Measurements from ENCODE around the gene ATP11A.

Gene ATP11A

DNA sequence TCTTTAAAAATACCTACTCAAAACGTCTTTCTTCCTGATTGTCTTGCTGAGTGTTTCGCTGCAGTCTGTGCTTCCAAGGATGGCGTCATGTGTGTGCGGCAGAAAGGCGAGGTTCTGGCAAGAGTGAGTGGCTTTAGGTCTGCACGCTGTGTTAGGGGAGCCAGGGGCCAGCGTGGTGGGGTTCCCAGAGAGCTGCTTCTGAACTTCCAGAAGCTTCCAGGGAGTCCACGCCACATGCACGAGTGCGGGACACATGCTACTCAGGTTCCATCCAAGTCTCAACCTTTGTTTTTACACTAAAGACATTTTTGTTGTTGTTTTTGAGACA, 67.9 kb downstream of the ATP11A start:
- Mint-ChIP-seq H3K4me3 (no peak overlapping the region), H3K9me3 (no peaks in the 10 kb centered on the region), H3K27me3 (no peaks in the 10 kb centered on the region), H3K36me3 (peaks cover 5% of the 10 kb centered on the region), H3K27ac (no peak overlapping the region), H3K4me1 (peaks cover 4% of the 10 kb centered on the region)
- no peak for ATAC-seq

DNA sequence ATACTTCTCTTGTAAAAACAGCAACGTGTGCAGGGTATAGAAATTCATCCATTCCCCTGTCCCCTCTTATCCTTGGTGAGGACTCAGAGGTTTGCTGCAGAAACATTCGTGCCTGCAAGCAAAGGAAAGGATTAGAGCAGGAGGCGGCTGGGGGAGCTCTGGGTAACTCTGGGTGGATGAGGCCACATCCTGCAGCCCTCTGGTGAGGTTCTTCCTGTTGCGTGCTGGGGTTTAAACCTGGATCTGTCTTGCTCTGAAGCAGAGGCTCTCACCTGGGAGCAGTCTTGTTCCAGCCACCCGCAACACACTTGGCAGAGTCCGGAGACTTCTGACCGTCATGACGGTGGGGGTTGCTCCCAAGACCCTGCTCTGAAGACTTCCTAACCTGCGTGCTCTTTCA, 69.2 kb downstream of the ATP11A start:
- Mint-ChIP-seq H3K9me3 (no peaks in the 10 kb centered on the region), H3K27me3 (no peaks in the 10 kb centered on the region), H3K36me3 (peaks cover 12% of the 10 kb centered on the region), H3K4me1 (no peaks in the 10 kb centered on the region), H3K4me3 (no peak overlapping the region), H3K27ac (no peak overlapping the region)
- ATAC-seq, result no peak

DNA sequence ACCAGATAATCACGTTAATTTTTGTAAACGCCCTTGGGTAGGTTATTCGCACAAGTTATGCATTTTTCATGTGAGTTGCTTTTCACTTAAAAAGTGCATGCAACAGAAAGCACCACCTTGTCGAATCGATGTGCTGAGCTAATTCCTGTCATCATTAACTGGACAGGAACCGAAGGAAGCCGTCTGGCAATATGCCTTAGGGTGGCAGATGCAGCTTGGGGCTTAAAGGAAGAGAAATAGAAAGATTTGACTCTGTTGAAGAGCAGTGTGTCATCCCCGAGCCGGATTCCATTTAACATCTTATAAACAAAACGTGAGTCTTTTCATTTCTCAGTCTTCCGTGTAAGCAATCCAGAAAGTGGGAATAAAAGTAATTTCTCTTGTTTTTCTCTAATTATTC, 70.0 kb downstream of the ATP11A start:
- Mint-ChIP-seq H3K36me3 (peaks cover 14% of the 10 kb centered on the region), H3K27ac (no peak overlapping the region), H3K4me1 (no peaks in the 10 kb centered on the region), H3K9me3 (no peaks in the 10 kb centered on the region), H3K27me3 (no peaks in the 10 kb centered on the region), H3K4me3 (no peak overlapping the region)
- ATAC-seq, result no peak

DNA sequence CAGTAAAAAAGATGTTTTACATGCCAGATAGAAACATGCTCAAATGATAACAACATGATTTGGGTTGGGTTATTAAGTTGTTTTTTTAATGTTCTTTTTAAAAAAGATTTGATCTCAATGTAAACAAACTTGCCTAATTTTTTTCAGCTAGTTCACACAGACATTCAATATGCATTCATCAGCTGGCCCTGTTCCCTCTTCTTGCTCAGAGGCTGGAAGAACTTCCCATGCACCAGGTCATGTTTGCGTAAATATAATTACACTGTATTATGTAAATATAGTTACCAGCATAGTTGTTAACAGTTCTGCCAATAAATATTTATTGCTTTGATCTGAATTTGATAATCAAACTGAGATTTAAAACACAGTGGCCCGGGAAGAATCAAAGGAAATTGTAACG, 70.6 kb downstream of the ATP11A start:
- Mint-ChIP-seq H3K4me1 (no peaks in the 10 kb centered on the region), H3K27ac (no peak overlapping the region), H3K36me3 (peaks cover 14% of the 10 kb centered on the region), H3K27me3 (no peaks in the 10 kb centered on the region), H3K9me3 (no peaks in the 10 kb centered on the region), H3K4me3 (no peak overlapping the region)
- no peak for ATAC-seq

DNA sequence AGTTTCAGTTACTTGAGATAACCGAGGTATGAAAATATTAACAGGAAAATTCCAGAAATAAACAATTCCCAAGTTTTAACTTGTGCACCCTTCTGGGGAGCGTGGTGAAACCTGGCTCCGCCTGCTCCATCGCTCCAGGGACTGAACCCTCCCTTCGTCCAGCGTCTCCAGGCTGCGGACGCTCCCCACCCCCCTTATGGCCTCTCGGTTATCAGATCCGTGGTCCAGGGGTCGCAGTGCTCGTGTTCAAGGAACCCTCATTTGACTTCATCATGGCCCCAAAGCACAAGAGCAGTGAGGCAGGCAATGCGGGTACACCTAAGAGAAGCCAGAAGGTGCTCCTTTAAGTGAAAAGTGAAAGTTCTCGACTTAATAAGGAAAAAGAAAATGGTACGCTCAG, 71.1 kb downstream of the ATP11A start:
- no peak overlapping the region for H3K4me3 Mint-ChIP-seq
- H3K9me3 Mint-ChIP-seq, result no peaks in the 10 kb centered on the region
- H3K27me3 Mint-ChIP-seq, result no peaks in the 10 kb centered on the region
- H3K36me3 Mint-ChIP-seq, result peaks cover 14% of the 10 kb centered on the region
- H3K4me1 Mint-ChIP-seq, result no peaks in the 10 kb centered on the region
- ATAC-seq, result no peak
- H3K27ac Mint-ChIP-seq, result no peak overlapping the region

DNA sequence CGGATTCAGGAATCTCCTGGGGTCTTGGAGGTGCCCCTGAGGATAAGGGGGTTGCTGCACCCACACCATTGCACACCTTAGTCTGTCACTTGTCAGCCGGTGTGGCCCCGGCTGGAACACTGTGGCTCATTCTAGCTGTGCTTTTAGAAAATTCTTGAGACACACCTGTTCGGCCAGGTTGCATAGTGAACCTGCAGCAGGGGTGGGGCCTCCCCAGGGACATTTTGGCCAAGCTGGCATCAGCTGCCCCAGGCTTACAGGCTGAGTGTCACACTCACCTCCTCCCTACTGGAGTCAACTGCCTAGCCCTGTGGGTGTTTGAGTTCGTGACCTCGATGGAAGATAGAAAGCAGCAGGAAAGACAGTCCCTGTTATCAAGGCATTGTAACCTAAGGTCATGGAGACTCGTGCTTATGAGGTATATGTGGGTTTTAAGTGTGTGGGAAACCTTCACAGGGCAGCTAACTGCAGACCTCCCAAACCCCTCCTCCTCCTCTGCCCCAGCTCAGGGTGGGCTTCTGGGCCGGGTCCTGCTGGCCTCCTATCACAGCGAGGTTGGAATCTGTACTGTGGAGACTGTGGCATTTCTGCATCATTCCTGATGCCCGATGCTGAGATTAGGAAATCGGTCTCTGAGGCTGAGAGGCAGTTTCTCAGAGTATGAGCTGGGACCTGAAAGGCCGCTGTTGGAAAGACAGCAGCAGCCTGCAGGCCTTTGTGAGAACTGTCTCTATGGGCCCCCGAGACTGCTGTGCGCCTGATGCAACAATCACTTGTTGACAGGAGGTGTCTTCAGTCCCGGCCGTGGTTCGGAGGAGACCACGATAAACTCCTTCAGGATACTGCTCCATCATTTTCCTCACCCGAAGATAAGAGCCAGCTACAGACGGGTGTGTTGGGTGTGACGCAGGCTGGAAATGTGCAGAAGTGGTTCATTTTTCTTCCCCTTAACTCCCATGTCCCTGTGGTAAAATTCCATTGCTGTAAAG, 72.2 kb downstream of the ATP11A start:
- Mint-ChIP-seq H3K36me3 (peaks cover 14% of the 10 kb centered on the region), H3K4me3 (no peak overlapping the region), H3K27ac (no peak overlapping the region), H3K9me3 (no peaks in the 10 kb centered on the region), H3K27me3 (no peaks in the 10 kb centered on the region), H3K4me1 (no peaks in the 10 kb centered on the region)
- no peak for ATAC-seq

DNA sequence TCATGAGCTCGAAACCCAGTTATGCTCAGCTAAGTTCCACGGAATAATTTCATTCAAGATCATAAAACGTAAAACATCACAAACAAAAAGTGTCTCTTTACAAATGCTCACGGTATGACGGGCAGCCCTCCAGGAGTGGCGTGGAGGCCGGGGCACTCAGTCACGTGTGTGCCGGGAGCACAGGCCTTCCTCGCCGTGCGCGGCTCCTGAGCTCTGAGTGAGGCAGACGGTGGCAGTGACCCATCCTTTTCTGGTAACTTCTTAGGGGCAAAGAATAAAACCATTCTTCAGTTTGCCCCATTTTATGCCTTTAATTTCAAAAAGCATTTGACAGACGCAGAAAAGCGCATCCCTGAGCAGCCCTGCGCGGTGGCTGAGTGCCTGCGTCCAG, 72.8 kb downstream of the ATP11A start:
- Mint-ChIP-seq H3K4me1 (peaks cover 4% of the 10 kb centered on the region), H3K9me3 (no peaks in the 10 kb centered on the region), H3K36me3 (peaks cover 14% of the 10 kb centered on the region), H3K27me3 (no peaks in the 10 kb centered on the region), H3K27ac (no peak overlapping the region), H3K4me3 (no peak overlapping the region)
- no peak for ATAC-seq

DNA sequence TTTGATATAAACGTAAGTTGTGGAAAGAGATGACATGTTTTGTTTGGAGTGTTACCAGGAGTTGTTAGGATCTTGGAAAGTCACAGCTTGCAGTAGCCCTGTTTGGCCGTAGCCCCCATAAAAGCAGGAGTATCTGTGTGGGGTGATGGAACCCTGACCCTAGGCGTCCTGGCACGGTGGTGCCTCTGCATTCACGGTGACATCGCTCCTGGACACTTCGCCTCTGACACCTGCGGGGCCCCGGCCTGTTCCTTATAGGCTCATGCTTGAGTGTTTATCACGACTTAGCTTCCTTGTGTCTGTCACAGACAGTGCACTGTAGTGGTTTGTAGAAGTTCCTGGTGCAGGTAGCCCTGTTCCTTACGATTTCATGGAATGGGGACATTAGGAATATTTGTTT, 74.2 kb downstream of the ATP11A start:
- ATAC-seq, result no peak
- Mint-ChIP-seq H3K9me3 (no peaks in the 10 kb centered on the region), H3K27ac (no peak overlapping the region), H3K4me3 (no peak overlapping the region), H3K4me1 (peaks cover 18% of the 10 kb centered on the region), H3K27me3 (no peaks in the 10 kb centered on the region), H3K36me3 (peaks cover 14% of the 10 kb centered on the region)

DNA sequence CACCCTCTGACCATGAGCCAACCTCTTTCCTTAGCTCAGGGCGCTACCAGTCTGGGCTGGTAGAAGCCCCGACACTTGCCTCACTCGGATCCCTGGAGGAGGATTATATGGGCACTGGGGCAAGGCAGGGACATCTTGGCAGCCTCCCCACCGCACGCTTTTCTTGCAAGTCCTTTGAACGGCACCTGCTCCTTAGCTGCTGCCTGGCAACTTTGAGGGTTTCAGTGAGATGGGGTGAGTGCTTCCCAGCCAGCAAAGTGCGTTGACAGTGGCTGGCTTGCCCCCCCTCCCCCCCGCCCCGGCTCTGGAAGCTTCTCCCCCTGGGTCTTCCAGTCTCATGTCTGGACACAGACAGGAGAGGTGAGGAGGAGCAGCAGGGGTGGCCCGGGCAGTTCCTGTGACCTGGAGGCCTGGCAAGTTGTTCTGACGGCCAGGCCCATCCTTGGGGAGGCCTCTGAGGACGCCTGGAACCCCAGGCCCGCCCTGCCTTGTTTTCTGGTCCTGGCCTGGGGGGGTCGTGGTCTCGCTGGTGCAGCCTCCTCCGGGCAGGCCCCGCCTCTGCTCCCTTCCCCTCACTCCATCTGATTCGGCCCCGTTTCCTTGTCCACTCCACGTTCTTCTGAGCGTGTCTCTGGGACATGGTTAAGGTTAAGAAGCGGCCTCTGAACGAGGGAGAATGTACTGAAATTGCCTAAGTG, 75.2 kb downstream of the ATP11A start:
- Mint-ChIP-seq H3K36me3 (peaks cover 14% of the 10 kb centered on the region), H3K4me3 (no peak overlapping the region), H3K4me1 (peaks cover 24% of the 10 kb centered on the region), H3K27me3 (no peaks in the 10 kb centered on the region), H3K9me3 (no peaks in the 10 kb centered on the region), H3K27ac (no peak overlapping the region)
- ATAC-seq, result no peak

DNA sequence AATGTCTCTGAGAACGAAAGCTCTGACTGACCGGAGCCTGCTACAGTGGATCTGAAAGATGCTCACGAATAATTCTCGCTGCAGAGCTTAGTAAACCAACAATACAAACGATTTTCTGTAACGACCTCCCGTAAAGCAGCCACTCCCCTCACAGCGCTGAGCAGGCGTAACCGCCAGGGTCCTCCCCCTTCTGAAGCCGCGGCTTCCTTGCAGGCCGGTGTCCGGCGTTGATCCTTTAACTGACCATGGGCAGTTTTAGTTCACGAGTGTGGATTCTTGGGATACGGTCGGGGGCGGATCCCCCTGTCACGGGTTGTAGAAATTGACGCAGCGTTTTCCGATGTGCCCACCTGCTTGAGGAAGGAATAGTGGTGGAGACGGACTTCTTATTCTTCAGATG, 75.9 kb downstream of the ATP11A start:
- H3K27ac Mint-ChIP-seq, result peak overlapping the region; percentile 24

DNA sequence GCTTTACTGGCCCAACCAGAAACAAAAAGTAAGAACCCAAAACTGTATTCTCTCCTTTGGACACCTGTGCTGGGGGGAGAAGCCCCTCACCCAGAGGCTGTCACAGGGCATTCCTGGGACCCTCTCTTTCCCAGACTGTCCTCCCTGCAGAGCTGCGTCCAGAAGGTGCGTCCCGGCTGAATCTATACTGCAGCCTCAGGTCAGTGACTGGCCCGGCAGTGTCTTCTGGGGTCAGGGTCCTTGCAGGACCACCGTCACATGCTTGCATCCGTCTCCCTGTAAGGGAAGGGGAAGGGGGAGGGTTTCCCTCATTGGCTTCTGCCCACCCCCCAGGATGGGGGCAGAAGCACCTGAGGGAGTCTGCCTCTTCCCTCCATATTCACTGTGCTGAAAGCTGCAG, 76.5 kb downstream of the ATP11A start:
- Mint-ChIP-seq H3K36me3 (peaks cover 14% of the 10 kb centered on the region), H3K27ac (peak overlapping the region; percentile 24), H3K27me3 (no peaks in the 10 kb centered on the region), H3K9me3 (no peaks in the 10 kb centered on the region), H3K4me1 (peaks cover 24% of the 10 kb centered on the region), H3K4me3 (no peak overlapping the region)
- no peak for ATAC-seq

More for the DNA sequence above, 75.9 kb downstream of the ATP11A start:
- no peaks in the 10 kb centered on the region for H3K9me3 Mint-ChIP-seq
- H3K27me3 Mint-ChIP-seq, result no peaks in the 10 kb centered on the region
- no peak for ATAC-seq
- peaks cover 14% of the 10 kb centered on the region for H3K36me3 Mint-ChIP-seq
- H3K4me1 Mint-ChIP-seq, result peaks cover 24% of the 10 kb centered on the region
- H3K4me3 Mint-ChIP-seq, result no peak overlapping the region

DNA sequence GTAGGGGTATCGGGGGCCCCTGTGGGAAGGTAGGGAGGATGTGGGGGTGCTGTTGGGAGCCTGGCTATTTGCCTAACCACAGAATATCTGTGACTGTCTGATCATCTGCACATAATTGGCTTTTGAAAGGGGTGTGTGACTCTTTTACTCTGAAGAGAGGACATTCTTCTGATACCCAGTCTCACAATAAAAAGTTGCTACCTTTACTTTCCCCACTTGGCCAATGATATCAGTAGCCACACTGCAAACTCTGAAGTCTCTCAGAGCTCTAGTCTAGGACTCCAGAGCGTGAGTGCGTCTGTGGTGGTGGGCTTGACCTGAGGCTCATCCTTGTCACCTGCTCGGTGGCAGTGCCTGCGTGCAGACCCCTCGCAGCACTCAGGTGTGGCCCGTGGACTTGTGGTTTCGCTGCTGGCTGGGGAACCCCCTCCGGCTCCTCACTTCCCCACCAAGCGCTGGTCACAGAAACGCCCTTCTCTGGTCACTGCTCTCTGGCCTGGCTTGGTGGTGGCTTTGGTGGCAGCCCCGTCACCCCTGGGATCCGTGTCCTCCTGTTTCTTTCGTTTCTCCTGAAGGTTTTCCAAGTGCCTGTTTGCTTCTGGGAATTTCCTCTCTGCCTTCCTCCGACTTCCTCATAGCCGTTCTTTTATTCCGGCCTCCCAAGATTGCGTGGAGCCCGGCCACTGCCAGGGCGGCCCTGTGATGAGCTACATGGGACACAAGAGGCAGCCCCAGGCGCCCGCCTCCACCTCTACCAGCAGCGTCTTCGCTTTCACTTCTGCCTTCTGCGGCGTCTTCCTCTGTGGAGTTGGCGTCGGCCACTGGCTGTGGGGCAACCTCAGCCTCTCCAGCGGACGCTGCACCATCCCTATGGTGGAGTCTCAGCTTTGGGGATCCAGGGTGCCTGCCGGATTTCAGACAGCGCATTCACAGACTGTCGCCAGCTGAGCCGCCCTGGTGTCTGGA, 78.0 kb downstream of the ATP11A start:
- H3K4me1 Mint-ChIP-seq, result peaks cover 29% of the 10 kb centered on the region
- H3K4me3 Mint-ChIP-seq, result peak overlapping the region; percentile 83
- peak; percentile 91 for ATAC-seq
- H3K36me3 Mint-ChIP-seq, result peaks cover 8% of the 10 kb centered on the region
- no peaks in the 10 kb centered on the region for H3K27me3 Mint-ChIP-seq
- no peaks in the 10 kb centered on the region for H3K9me3 Mint-ChIP-seq
- H3K27ac Mint-ChIP-seq, result peak overlapping the region; percentile 94

DNA sequence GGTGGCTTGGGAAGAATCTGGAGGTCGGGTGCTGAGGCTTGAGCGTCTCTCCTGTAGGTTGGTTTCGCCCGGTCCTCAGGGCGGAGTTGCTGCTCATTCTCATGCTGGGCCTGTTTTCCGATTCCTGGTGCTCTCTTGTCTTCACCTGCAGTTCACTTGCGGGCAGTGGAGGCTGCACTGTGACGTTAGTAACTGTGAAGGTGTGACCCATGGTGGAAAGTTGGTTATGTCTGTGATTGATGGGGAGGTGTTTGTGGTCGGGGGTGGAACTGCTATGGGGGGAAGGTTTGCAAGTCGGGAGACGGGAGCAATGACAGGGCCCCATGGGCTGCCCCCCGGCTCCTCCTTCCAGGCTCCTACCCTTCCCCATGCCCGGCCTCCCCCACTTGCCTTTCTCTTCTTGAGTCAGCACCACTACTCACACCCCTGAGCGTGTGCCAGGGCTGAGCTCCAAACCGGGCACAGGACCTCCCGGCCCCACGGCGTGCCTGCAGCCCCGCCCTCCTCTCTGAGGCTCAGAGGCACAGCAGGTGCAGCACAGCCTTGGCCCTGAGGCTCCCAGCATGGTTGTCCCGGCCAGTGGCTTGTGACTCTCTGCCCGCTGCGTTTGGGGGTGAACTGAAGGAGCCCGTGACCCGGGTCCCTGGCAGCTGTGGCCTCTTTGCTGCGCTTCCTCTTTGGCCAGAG, 79.1 kb downstream of the ATP11A start:
- no peaks in the 10 kb centered on the region for H3K9me3 Mint-ChIP-seq
- peaks cover 3% of the 10 kb centered on the region for H3K36me3 Mint-ChIP-seq
- H3K27me3 Mint-ChIP-seq, result no peaks in the 10 kb centered on the region
- peak overlapping the region; percentile 94 for H3K27ac Mint-ChIP-seq
- peak overlapping the region; percentile 83 for H3K4me3 Mint-ChIP-seq
- ATAC-seq, result peak; percentile 37
- H3K4me1 Mint-ChIP-seq, result peaks cover 32% of the 10 kb centered on the region

DNA sequence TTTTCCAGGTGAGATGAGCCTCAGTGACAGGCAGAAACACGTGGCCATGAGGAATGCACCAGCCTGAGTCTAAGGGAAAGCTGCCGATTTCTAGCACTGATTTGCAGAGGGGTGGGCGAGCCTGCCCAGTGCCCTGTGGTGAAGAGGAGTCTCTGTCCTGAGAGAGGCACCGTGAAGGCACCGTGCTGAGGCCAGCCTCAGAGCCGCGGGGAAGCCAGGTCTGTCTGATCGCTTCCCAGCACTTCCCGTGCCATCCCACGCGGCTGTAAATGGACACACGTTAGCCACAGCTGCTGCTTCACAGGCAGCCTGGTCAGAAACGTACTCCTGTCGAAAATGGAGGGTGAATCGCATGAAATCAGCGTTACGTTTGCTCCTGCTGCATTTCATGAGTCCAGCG, 79.8 kb downstream of the ATP11A start:
- Mint-ChIP-seq H3K27me3 (no peaks in the 10 kb centered on the region), H3K4me3 (peak overlapping the region; percentile 83), H3K4me1 (peaks cover 32% of the 10 kb centered on the region), H3K27ac (peak overlapping the region; percentile 94), H3K9me3 (no peaks in the 10 kb centered on the region), H3K36me3 (no peaks in the 10 kb centered on the region)
- ATAC-seq, result no peak

Data from stimulated activated memory B cell treated with anti-CD40 and anti-IgM and Interleukin-4, amounts not matched to agents 10 μg/mL and 1 μg/mL and 100 μg/mL, for 72 hours (primary cell).